ENCODE measurements around the gene SOS1. TPM values are rescaled to one million over a fixed set of nuclear protein-coding genes. Genes with fewer than 3 reads are reported as not detected.

The SOS1 gene
- total and polyA plus RNA-seq, 2 donors from 2014 or later, result 5.5 to 33.4 TPM

- no peak overlapping the region for H3K4me3 ChIP-seq (ENCODE audit: low read length in 3 of 3)
- H3K4me1 ChIP-seq (ENCODE audit: control insufficient read depth in 2 of 3, insufficient read depth in 2 of 3, low read depth in 1 of 3, low read length in 3 of 3), result no peaks in the 10 kb centered on the region
- DNase-seq (no peak), FAIRE-seq (no peak)
- H3K27me3 ChIP-seq (ENCODE audit: control insufficient read depth, insufficient read depth, low read length), result no peaks in the 10 kb centered on the region
- no peaks in the 10 kb centered on the region for H3K9me3 ChIP-seq (ENCODE audit: control insufficient read depth in 2 of 3, insufficient read depth in 1 of 3, low read length in 3 of 3)
- intact Hi-C loops (cut with DNase I), result no loop called here
- no peaks in the 10 kb centered on the region for H3K36me3 ChIP-seq (ENCODE audit: control insufficient read depth in 2 of 3, insufficient read depth in 3 of 3, low read length in 3 of 3)
- H3K9ac ChIP-seq (ENCODE audit: low read length in 3 of 3), result no peak overlapping the region
- no peak overlapping the region for H3K27ac ChIP-seq (ENCODE audit: low read depth in 2 of 2, low read length in 2 of 2)
- TF ChIP-seq CTCF (IDR thresholded peaks at IDR 0.05; ENCODE audit: borderline replicate concordance, extremely low read depth, insufficient read depth), result no peak
These were observed 29.3 kb downstream of the SOS1 start for GRCh38 chr2:39091543-39091942.

- TF ChIP-seq CTCF (IDR thresholded peaks at IDR 0.05; ENCODE audit: borderline replicate concordance, extremely low read depth, insufficient read depth), result no peak
- Histone ChIP-seq H3K9ac (ENCODE audit: low read length in 3 of 3) (no peak overlapping the region), H3K27me3 (ENCODE audit: control insufficient read depth, insufficient read depth, low read length) (no peaks in the 10 kb centered on the region), H3K27ac (ENCODE audit: low read depth in 2 of 2, low read length in 2 of 2) (no peak overlapping the region), H3K9me3 (ENCODE audit: control insufficient read depth in 2 of 3, insufficient read depth in 1 of 3, low read length in 3 of 3) (no peaks in the 10 kb centered on the region), H3K4me1 (ENCODE audit: control insufficient read depth in 2 of 3, insufficient read depth in 2 of 3, low read depth in 1 of 3, low read length in 3 of 3) (no peaks in the 10 kb centered on the region), H3K36me3 (ENCODE audit: control insufficient read depth in 2 of 3, insufficient read depth in 3 of 3, low read length in 3 of 3) (no peaks in the 10 kb centered on the region), H3K4me3 (ENCODE audit: low read length in 3 of 3) (no peak overlapping the region)
- intact Hi-C loops (cut with DNase I), result no loop called here
- no peak for FAIRE-seq
- DNase-seq, result no peak
These were observed 29.8 kb downstream of the SOS1 start for GRCh38 chr2:39091063-39091462.

- H3K4me3 ChIP-seq (ENCODE audit: low read length in 3 of 3), result no peak overlapping the region
- DNase-seq, result no peak
- FAIRE-seq, result no peak
- no peaks in the 10 kb centered on the region for H3K36me3 ChIP-seq (ENCODE audit: control insufficient read depth in 2 of 3, insufficient read depth in 3 of 3, low read length in 3 of 3)
- H3K4me1 ChIP-seq (ENCODE audit: control insufficient read depth in 2 of 3, insufficient read depth in 2 of 3, low read depth in 1 of 3, low read length in 3 of 3), result no peaks in the 10 kb centered on the region
- no peak overlapping the region for H3K9ac ChIP-seq (ENCODE audit: low read length in 3 of 3)
- intact Hi-C loops (cut with DNase I), result no loop called here
- no peaks in the 10 kb centered on the region for H3K27me3 ChIP-seq (ENCODE audit: control insufficient read depth, insufficient read depth, low read length)
- H3K27ac ChIP-seq (ENCODE audit: low read depth in 2 of 2, low read length in 2 of 2), result no peak overlapping the region
- TF ChIP-seq CTCF (IDR thresholded peaks at IDR 0.05; ENCODE audit: borderline replicate concordance, extremely low read depth, insufficient read depth), result no peak
- no peaks in the 10 kb centered on the region for H3K9me3 ChIP-seq (ENCODE audit: control insufficient read depth in 2 of 3, insufficient read depth in 1 of 3, low read length in 3 of 3)
These were observed 40.7 kb downstream of the SOS1 start for GRCh38 chr2:39080152-39080551.

- H3K4me1 ChIP-seq (ENCODE audit: control insufficient read depth in 2 of 3, insufficient read depth in 2 of 3, low read depth in 1 of 3, low read length in 3 of 3), result no peaks in the 10 kb centered on the region
- no peaks in the 10 kb centered on the region for H3K27me3 ChIP-seq (ENCODE audit: control insufficient read depth, insufficient read depth, low read length)
- no peak for TF ChIP-seq CTCF (IDR thresholded peaks at IDR 0.05; ENCODE audit: borderline replicate concordance, extremely low read depth, insufficient read depth)
- FAIRE-seq (no peak), DNase-seq (no peak)
- no peak overlapping the region for H3K27ac ChIP-seq (ENCODE audit: low read depth in 2 of 2, low read length in 2 of 2)
- no peak overlapping the region for H3K9ac ChIP-seq (ENCODE audit: low read length in 3 of 3)
- no peaks in the 10 kb centered on the region for H3K9me3 ChIP-seq (ENCODE audit: control insufficient read depth in 2 of 3, insufficient read depth in 1 of 3, low read length in 3 of 3)
- H3K4me3 ChIP-seq (ENCODE audit: low read length in 3 of 3), result no peak overlapping the region
- intact Hi-C loops (cut with DNase I), result no loop called here
- H3K36me3 ChIP-seq (ENCODE audit: control insufficient read depth in 2 of 3, insufficient read depth in 3 of 3, low read length in 3 of 3), result peaks cover 2 to 5% (median 3%) of the 10 kb centered on the region in 3 donors
These were observed 50.9 kb downstream of the SOS1 start for GRCh38 chr2:39069890-39070465.
